Dedifferentiated amniotic fluid mesenchymal stem cell (primary cell): ENCODE measurements around the gene SOWAHC.
"Not testable (repeated sequence)": the region's sequence is repeated elsewhere in the genome, so short reads cannot be mapped to it uniquely, and the experiment has no call there.

Source experiments
- DNase-seq: peaks from one replicate; pipeline ENCODE4 v3.0.0-alpha.2; 2016; ENCODE audit errors: extremely low spot score

The SOWAHC gene, protein sequence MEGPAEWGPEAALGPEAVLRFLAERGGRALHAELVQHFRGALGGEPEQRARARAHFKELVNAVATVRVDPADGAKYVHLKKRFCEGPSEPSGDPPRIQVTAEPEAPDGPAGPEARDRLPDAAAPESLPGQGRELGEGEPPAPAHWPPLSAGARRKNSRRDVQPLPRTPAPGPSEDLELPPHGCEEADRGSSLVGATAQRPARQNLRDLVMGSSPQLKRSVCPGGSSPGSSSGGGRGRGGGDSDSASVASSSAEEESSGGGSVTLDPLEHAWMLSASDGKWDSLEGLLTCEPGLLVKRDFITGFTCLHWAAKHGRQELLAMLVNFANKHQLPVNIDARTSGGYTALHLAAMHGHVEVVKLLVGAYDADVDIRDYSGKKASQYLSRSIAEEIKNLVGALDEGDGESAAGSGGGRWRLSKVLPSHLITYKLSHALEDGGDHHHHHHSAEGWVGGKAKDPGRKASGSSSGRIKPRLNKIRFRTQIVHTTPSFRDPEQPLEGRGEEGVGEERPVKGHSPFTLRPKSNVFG

DNA sequence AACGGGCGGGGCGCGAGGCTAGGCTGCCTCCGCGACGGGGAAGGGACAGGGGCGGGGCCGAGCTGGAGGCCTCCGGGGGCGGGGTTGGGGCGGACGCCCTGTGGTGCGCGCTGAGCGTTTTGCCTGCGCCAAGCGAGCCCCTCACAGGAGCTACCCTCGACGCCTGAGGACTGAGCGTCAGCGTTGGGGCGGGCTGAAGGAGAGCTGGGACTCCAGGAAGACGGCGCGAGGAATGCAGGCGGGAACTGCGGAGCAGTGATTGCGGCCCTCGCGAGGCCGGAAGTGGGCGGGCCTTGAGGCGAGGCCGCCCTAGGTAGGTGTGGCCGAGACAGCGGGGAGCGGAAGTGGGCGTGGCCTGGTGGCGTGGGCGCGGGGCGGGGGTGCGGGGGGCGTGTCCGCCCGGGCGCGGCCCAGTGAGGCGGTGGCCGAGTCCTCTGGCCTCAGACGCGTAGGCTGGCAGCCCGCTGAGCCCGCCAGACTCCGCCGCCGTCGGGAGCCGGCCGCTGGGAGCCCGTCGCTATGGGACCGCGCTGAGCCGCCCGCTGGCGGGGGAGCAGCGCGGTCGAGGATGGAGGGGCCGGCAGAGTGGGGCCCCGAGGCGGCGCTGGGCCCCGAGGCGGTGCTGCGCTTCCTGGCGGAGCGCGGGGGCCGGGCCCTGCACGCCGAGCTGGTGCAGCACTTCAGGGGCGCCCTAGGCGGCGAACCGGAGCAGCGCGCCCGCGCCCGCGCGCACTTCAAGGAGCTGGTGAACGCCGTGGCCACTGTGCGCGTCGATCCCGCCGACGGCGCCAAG lies at the start of gene SOWAHC, which contains the start of gene SEPTIN10:
TSS of gene SOWAHC (plus strand) at position 443 of the 793 bp plus-strand sequence. CDS start at position 569, 126 bp downstream.
TSS of gene SEPTIN10 (minus strand) at position 45 of the 793 bp plus-strand sequence. CDS start 139 bp downstream, outside the sequence.
- DNase-seq: peak; percentile 97

DNA sequence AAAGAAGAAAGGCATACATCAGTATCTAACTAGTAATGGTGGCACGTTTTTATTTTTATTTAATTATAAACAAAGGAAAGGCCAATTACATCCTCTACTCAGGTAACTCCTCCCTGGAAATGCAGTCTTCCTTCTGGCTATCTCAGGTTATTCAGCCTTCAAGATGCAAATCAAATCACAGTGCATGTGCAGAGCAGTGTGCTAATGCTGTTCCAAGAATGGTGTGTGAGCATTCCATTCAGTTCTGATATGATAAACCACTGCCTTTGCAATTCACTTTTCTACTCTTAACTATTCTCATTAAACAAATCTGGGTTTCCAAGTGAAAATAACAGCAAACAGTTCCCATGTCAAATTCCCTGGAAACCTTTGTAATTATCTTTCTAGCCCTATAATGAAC lies 38.8 kb upstream of the SOWAHC start:
- no peak for DNase-seq

GRCh38 chr2:109577630-109578029 lies 36.5 kb upstream of the SOWAHC start:
- DNase-seq: not testable (repeated sequence)

DNA sequence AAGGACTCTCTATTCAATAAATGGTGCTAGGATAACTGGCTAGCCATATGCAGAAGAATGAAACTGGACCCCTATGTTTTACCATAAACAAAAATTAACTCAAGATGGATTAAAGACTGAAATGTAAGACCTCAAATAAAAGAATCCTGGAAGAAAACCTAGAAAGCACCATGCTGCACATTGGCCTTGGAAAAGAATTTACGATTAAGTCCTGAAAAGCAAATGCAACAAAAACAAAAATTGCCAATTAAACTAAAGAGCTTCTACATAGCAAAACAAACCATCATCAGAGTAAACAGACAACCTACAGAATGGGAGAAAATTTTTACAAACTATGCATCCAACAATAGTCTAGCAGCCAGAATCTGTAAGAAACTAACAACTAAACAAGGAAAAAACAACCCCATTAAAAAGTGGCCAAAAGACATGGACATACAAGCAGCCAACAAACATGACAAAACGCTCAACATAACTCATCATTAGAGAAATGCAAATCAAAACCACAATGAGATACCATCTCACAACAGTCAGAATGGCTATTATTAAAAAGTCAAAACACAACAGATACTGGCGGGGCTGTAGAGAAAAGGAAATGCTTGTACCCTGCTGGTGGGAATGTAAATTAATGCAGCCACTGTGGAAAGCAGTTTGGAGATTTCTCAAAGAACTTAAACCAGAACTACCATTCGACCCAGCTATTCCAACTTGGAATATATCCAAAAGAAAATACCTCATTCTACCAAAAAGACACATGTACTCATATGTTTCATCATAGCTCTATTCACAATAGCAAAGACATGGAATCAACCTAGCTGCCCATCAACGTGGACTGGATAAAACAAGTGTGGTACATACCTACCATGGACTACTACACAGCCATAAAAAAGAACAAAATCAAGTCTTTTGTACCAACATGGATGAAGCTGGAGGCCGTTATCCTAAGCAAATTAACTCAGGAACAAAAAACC lies 31.0 kb upstream of the SOWAHC start:
- no peak for DNase-seq

GRCh38 chr2:109586687-109587086 lies 27.5 kb upstream of the SOWAHC start:
- DNase-seq: no peak

GRCh38 chr2:109591206-109591605 lies 23.0 kb upstream of the SOWAHC start:
- no peak for DNase-seq

- DNase-seq: no peak
Observed at GRCh38 chr2:109592905-109593304, 21.3 kb upstream of the SOWAHC start.

DNA sequence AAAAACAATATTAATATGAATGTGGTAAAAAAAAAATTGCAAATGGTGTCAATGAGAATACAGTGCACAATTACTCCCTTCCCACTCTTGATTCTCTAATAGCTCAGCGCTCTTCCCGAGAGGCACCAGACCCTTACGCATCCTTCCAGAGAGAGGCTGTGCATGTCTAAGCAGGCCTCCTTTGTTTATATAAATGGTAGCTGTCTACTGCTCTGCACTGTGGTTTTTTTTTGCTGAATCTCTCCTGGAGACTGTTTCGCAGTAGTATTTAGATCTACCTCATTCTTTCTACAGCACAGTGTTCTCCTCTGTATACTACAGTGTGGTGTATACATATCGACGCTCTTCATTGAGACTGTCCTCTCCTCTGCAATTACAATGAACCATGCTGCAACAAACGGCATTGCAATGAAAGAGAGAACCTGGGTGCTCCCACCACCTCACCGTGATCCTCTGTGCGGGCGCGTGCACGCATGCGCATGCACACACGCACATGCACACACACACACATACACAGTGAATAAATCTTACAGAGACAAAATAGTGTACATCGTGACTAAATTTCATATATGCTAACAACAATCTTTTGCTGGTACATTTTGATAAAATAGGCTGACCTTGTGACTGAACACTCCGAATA lies 19.8 kb upstream of the SOWAHC start:
- DNase-seq: no peak

DNA sequence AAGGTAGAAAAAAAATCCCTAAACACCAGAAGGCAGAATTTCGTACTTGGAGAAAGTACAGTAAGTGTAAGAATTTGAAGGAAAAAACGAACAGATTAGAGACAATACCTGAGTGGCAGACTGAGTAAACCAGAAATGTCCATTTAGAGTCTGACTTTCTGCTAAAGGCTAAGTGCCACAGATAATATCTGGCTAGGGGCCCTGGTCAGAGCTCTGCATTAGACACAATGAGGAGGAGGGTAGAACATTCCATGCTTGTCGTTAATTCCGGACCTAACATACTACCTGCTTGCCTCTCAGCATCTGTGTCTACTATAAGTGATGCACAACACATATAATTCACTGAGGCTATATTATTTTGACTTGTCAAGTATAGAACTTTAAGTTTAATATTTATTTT lies 18.5 kb upstream of the SOWAHC start:
- no peak for DNase-seq

DNA sequence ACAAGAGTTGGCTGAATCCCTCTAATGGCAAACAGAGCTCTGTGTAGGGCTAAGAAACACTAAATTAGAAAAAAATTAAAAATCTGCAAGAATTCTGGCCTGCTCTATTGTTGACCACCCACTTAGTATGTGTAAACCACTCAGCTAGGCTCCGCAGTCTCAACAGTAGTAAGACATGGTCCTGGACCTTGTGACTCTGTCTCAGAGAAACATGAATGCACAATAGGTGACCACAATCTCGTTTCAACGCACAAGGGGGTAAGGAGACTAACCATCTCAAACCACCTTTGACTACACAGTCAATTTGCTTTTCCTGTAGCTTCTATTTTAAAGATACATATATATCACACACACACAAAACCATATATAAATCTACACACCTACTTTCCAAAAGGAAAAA lies 16.9 kb upstream of the SOWAHC start:
- no peak for DNase-seq

DNA sequence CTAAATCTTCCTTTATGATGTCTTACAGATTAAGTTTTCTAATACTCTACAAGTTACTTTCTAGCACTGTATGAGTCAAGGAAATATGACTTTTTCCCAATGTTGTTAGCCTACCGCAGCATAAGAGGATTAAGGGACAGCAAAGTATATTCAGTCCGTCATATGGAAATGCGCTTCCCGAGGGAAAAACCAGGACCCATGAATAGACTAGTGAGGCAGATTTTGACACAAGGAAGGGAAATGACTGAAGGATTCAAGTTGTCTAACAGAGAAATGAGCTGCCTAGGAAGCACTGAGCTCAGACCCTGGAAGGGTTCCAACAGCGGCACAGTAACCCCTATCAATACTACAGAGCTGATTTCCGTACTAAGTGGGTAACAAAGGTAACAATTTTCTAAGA lies 12.4 kb upstream of the SOWAHC start:
- no peak for DNase-seq

- no peak for DNase-seq
Observed at GRCh38 chr2:109602617-109603188, 11.5 kb upstream of the SOWAHC start.

DNA sequence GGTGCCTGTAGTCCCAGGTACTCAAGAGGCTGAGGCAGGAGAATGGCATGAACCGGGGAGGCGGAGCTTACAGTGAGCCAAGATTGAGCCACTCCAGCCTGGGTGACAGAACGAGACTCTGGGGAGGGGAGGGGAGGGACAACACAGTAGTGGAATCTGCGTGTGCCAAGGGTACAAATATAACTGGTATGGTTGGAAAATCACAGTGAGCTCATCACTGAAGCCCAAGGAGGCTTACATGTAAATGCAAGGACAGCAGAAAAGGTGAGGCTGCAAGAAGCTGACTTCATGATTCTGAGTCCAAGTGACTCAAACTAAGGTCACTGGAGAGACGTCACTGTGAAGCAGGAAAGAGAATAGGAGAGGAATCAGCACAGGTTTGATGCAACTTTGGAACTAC lies 9.6 kb upstream of the SOWAHC start:
- no peak for DNase-seq

- DNase-seq: no peak
Observed at GRCh38 chr2:109607766-109608165, 6.4 kb upstream of the SOWAHC start.

- peak; percentile 38 for DNase-seq
Observed at GRCh38 chr2:109609352-109610024, 4.7 kb upstream of the SOWAHC start.

GRCh38 chr2:109611467-109612095 lies 2.6 kb upstream of the SOWAHC start:
- peak; percentile 71 for DNase-seq

- DNase-seq: peak; percentile 42
Observed at GRCh38 chr2:109613081-109613921, 863 bp upstream of the SOWAHC start.
